IMR-90 (cell line): Measurements from ENCODE around the gene IDH3G.

Experiments used
- BHLHE40 ChIP-seq: fragments of 150-350 bp; IDR thresholded peaks from 2 replicates; pipeline ENCODE4 v1.6.1; 2016; ENCODE audit warnings: mild to moderate bottlenecking, low read depth, low read length
- MAFK ChIP-seq: IDR thresholded peaks from 2 replicates; pipeline ENCODE4 v1.6.1; 2012; ENCODE audit warnings: low read depth, low read length, improper control_type of control experiment
- MAZ ChIP-seq: IDR thresholded peaks from 2 replicates; pipeline ENCODE4 v1.6.1; 2012; ENCODE audit warnings: low read depth, mild to moderate bottlenecking, low read length, improper control_type of control experiment, moderate library complexity, borderline replicate concordance
- MXI1 ChIP-seq: IDR thresholded peaks from 2 replicates; pipeline ENCODE4 v1.6.1; 2012; ENCODE audit warnings: low read depth, mild to moderate bottlenecking, low read length, moderate library complexity, borderline replicate concordance
- NFE2L2 ChIP-seq: fragments of 150-350 bp; IDR thresholded peaks from 2 replicates; pipeline ENCODE4 v1.6.1; 2016; ENCODE audit warnings: low read depth, mild to moderate bottlenecking, low read length
- POLR2A ChIP-seq: IDR thresholded peaks from 2 replicates; pipeline ENCODE4 v1.6.1; 2012; ENCODE audit warnings: mild to moderate bottlenecking, low read depth, low read length
- RAD21 ChIP-seq: IDR thresholded peaks from 2 replicates; pipeline ENCODE4 v1.6.1; 2012; ENCODE audit warnings: low read length, improper control_type of control experiment
- TF ChIP-seq, protein P1 (sequence below): conservative IDR thresholded peaks from 2 replicates; pipeline ENCODE4 v1.5.1; 2012; ENCODE audit warnings: mild to moderate bottlenecking, low read depth, low read length, improper control_type of control experiment

GRCh38 chrX:153774576-153775292, 19.4 kb downstream of the IDH3G start:
- TF ChIP-seq, protein P1, sequence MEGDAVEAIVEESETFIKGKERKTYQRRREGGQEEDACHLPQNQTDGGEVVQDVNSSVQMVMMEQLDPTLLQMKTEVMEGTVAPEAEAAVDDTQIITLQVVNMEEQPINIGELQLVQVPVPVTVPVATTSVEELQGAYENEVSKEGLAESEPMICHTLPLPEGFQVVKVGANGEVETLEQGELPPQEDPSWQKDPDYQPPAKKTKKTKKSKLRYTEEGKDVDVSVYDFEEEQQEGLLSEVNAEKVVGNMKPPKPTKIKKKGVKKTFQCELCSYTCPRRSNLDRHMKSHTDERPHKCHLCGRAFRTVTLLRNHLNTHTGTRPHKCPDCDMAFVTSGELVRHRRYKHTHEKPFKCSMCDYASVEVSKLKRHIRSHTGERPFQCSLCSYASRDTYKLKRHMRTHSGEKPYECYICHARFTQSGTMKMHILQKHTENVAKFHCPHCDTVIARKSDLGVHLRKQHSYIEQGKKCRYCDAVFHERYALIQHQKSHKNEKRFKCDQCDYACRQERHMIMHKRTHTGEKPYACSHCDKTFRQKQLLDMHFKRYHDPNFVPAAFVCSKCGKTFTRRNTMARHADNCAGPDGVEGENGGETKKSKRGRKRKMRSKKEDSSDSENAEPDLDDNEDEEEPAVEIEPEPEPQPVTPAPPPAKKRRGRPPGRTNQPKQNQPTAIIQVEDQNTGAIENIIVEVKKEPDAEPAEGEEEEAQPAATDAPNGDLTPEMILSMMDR, result no peak
- no peak for TF ChIP-seq MAFK
- no peak for TF ChIP-seq POLR2A
- TF ChIP-seq NFE2L2, result no peak
- no peak for TF ChIP-seq RAD21
- no peak for TF ChIP-seq MXI1
- TF ChIP-seq BHLHE40, result no peak
- TF ChIP-seq MAZ, result no peak
